K562 (cell line): ENCODE data around the gene CTAGE1. TPM values are rescaled to one million over a fixed set of nuclear protein-coding genes. Genes with fewer than 3 reads are reported as not detected.

Experiments used
- BDP1 ChIP-seq: IDR thresholded peaks from 3 replicates; pipeline ENCODE4 v1.6.1; 2011; ENCODE audit not compliant: insufficient read length, insufficient read depth
- CEBPZ ChIP-seq: fragments of 150-350 bp; IDR thresholded peaks from 2 replicates; pipeline ENCODE4 v1.6.1; 2014; ENCODE audit warnings: low read depth, mild to moderate bottlenecking, low read length, borderline replicate concordance
- FOXK2 ChIP-seq, 2 experiments: fragments of 450-650 bp; IDR thresholded peaks in 1 of 2; conservative IDR thresholded peaks in 1 of 2; 2 replicates each; pipeline ENCODE4 v1.6.1; 2016; ENCODE audit warnings: low read depth in 2 of 2, mild to moderate bottlenecking in 1 of 2
- FOXP1 ChIP-seq: sonication (generic); formaldehyde crosslinking; IDR thresholded peaks from 2 replicates; pipeline ENCODE4 v1.8.0; 2022; ENCODE audit warnings: mild to moderate bottlenecking, missing genetic modification reagents
- HNRNPL ChIP-seq: fragments of 200-400 bp; formaldehyde crosslinking; IDR thresholded peaks from 2 replicates; pipeline ENCODE4 v1.6.1; 2017; ENCODE audit warnings: low read depth, mild to moderate bottlenecking, low read length
- ID3 ChIP-seq, 2 experiments: fragments of 250-450 bp in 1 of 2; fragments of 450-650 bp in 1 of 2; sonication (Bioruptor Pico) in 1 of 2; IDR thresholded peaks; 2 replicates each; pipeline versions ENCODE4 v1.6.1 to v1.8.0; 2016 to 2021; ENCODE audit warnings: mild to moderate bottlenecking in 2 of 2, moderate library complexity in 2 of 2, missing compliant biosample characterization in 1 of 2, missing genetic modification characterization in 1 of 2
- MED1 ChIP-seq: sonication (generic); formaldehyde crosslinking; IDR thresholded peaks from 2 replicates; pipeline ENCODE4 v1.8.1; 2023; ENCODE audit warnings: missing genetic modification reagents, borderline replicate concordance
- MXD1 ChIP-seq: fragments of 250-450 bp; sonication (Bioruptor Pico); IDR thresholded peaks from 2 replicates; pipeline ENCODE4 v1.8.0; 2021; ENCODE audit warnings: borderline replicate concordance, mild to moderate bottlenecking, moderate library complexity; ENCODE audit not compliant: poor library complexity, severe bottlenecking
- RUNX1 ChIP-seq: sonication (generic); IDR thresholded peaks from 2 replicates; pipeline ENCODE4 v1.6.1; 2016; ENCODE audit warnings: antibody characterized with exemption, low read depth
- SMARCA5 ChIP-seq: fragments of 450-650 bp; IDR thresholded peaks from 2 replicates; pipeline ENCODE4 v1.6.1; 2016
- SMARCB1 ChIP-seq: IDR thresholded peaks from 2 replicates; pipeline ENCODE4 v1.6.1; 2011; ENCODE audit warnings: improper control_type of control experiment, low read depth; ENCODE audit not compliant: insufficient read length
- U2AF1 ChIP-seq: fragments of 200-400 bp; formaldehyde crosslinking; optimal IDR thresholded peaks from 2 replicates; pipeline ENCODE3; 2017; ENCODE audit warnings: mild to moderate bottlenecking, low read depth, low read length, moderate library complexity
- ZNF143 ChIP-seq: sonication (generic); formaldehyde crosslinking; IDR thresholded peaks from 2 replicates; pipeline ENCODE4 v1.9.0; 2022; ENCODE audit warnings: mild to moderate bottlenecking, missing genetic modification reagents
- ZNF197 ChIP-seq: fragments of 200-800 bp; sonication (Bioruptor generic); IDR thresholded peaks from 2 replicates; pipeline ENCODE4 v1.6.1; 2016; ENCODE audit warnings: low read depth, missing genetic modification characterization, missing compliant biosample characterization
- ZNF224 ChIP-seq: sonication (generic); formaldehyde crosslinking; IDR thresholded peaks from 2 replicates; pipeline ENCODE4 v1.8.0; 2022; ENCODE audit warnings: mild to moderate bottlenecking, missing genetic modification reagents
- ZNF584 ChIP-seq: fragments of 200-800 bp; sonication (Bioruptor generic); IDR thresholded peaks from 2 replicates; pipeline ENCODE4 v1.6.1; 2016; ENCODE audit warnings: low read depth, mild to moderate bottlenecking, missing genetic modification characterization, missing compliant biosample characterization
- ZNF75A ChIP-seq: fragments of 450-650 bp; formaldehyde crosslinking; IDR thresholded peaks from 2 replicates; pipeline ENCODE4 v1.4.0; 2020; ENCODE audit warnings: mild to moderate bottlenecking
- ZSCAN29 ChIP-seq: fragments of 450-650 bp; IDR thresholded peaks from 2 replicates; pipeline ENCODE4 v1.6.1; 2017
- polyA plus RNA-seq, 8 experiments: library from polyadenylated mRNA; depleted of rRNA in 4 of 8; stranded (reverse) in 5 of 8; unstranded in 3 of 8; fragments of >200 nt; fragmentation: Nextera tagmentation in 2 of 8; fragmentation: Illumina TruSeq in 1 of 8; extraction: Ambion mirVana in 2 of 8; extraction: Trizol in 1 of 8; gene quantifications; 2 replicates each; pipeline versions ENCODE4 v1.2.1 to v1.2.3, GENCODE V29; 2011 to 2014; ENCODE audit warnings: inconsistent platforms in 1 of 8, missing spikeins in 1 of 8
- total RNA-seq, 7 experiments: library from RNA; depleted of rRNA in 6 of 7; stranded (reverse); fragments of >200 nt in 6 of 7; fragmentation: Illumina TruSeq in 2 of 7; extraction: Trizol in 2 of 7; gene quantifications; 2 replicates each; pipeline versions ENCODE4 v1.2.1 to v1.2.3, GENCODE V29; 2011 to 2021; ENCODE audit warnings: low replicate concordance in 1 of 7
- TF ChIP-seq, protein P1 (sequence below): sonication (generic); formaldehyde crosslinking; IDR thresholded peaks from 2 replicates; pipeline ENCODE4 v1.8.0; 2023; ENCODE audit warnings: missing genetic modification reagents, mild to moderate bottlenecking, borderline replicate concordance

The CTAGE1 gene
- total and polyA plus RNA-seq, 9 of the 15 experiments (the other 6 are each of a cell fraction or from before 2014, with no cell fraction given), result not detected

- TF ChIP-seq, protein P1, sequence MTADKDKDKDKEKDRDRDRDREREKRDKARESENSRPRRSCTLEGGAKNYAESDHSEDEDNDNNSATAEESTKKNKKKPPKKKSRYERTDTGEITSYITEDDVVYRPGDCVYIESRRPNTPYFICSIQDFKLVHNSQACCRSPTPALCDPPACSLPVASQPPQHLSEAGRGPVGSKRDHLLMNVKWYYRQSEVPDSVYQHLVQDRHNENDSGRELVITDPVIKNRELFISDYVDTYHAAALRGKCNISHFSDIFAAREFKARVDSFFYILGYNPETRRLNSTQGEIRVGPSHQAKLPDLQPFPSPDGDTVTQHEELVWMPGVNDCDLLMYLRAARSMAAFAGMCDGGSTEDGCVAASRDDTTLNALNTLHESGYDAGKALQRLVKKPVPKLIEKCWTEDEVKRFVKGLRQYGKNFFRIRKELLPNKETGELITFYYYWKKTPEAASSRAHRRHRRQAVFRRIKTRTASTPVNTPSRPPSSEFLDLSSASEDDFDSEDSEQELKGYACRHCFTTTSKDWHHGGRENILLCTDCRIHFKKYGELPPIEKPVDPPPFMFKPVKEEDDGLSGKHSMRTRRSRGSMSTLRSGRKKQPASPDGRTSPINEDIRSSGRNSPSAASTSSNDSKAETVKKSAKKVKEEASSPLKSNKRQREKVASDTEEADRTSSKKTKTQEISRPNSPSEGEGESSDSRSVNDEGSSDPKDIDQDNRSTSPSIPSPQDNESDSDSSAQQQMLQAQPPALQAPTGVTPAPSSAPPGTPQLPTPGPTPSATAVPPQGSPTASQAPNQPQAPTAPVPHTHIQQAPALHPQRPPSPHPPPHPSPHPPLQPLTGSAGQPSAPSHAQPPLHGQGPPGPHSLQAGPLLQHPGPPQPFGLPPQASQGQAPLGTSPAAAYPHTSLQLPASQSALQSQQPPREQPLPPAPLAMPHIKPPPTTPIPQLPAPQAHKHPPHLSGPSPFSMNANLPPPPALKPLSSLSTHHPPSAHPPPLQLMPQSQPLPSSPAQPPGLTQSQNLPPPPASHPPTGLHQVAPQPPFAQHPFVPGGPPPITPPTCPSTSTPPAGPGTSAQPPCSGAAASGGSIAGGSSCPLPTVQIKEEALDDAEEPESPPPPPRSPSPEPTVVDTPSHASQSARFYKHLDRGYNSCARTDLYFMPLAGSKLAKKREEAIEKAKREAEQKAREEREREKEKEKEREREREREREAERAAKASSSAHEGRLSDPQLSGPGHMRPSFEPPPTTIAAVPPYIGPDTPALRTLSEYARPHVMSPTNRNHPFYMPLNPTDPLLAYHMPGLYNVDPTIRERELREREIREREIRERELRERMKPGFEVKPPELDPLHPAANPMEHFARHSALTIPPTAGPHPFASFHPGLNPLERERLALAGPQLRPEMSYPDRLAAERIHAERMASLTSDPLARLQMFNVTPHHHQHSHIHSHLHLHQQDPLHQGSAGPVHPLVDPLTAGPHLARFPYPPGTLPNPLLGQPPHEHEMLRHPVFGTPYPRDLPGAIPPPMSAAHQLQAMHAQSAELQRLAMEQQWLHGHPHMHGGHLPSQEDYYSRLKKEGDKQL (CRISPR knock-in tag), result no peak
- TF ChIP-seq ZNF143 (no peak), ZSCAN29 (no peak), BDP1 (no peak), FOXK2 (conservative IDR thresholded peaks at IDR 0.05 in 1 of 2, IDR thresholded peaks at IDR 0.05 in 1 of 2; ENCODE audit: low read depth in 2 of 2) (no peak), MED1 (no peak), ZNF584 (CRISPR knock-in tag) (no peak), MXD1 (no peak), ZNF75A (CRISPR knock-in tag) (no peak), FOXP1 (CRISPR knock-in tag) (no peak), ZNF197 (CRISPR knock-in tag) (no peak), HNRNPL (no peak), ID3 (CRISPR knock-in tag; IDR thresholded peaks at IDR 0.05) (no peak), ID3 (tag; IDR thresholded peaks at IDR 0.05) (no peak), ZNF224 (no peak), SMARCB1 (no peak), CEBPZ (no peak), RUNX1 (no peak), SMARCA5 (no peak), U2AF1 (no peak)
Observed at GRCh38 chr18:22432657-22433137, 15.0 kb upstream of the CTAGE1 start (continued).
